Neural progenitor cell (in vitro differentiated cells): ENCODE results near the gene BNIPL. TPM values are rescaled to one million over a fixed set of nuclear protein-coding genes. Genes with fewer than 3 reads are reported as not detected.

Experiments used
- DNase-seq: peaks from one replicate; pipeline ENCODE4 v3.0.0-alpha.2; 2016; ENCODE audit warnings: low spot score
- H2AFZ ChIP-seq: fragments of 200-600 bp; sonication (generic); replicated peaks from 2 replicates; pipeline ENCODE4 v1.6.1; 2016; ENCODE audit warnings: antibody characterized with exemption
- H3F3A ChIP-seq: fragments of 200-600 bp; sonication (generic); 2 replicates; pipeline ENCODE4 v1.6.1; 2016; ENCODE audit warnings: antibody characterized with exemption, low read depth
- H3K27ac ChIP-seq: fragments of 200-600 bp; sonication (generic); 2 replicates; pipeline ENCODE4 v1.5.1; 2016; ENCODE audit warnings: mild to moderate bottlenecking
- H3K27me3 ChIP-seq: fragments of 200-600 bp; sonication (generic); 2 replicates; pipeline ENCODE4 v1.6.1; 2016; ENCODE audit warnings: mild to moderate bottlenecking, moderate library complexity
- H3K36me3 ChIP-seq: fragments of 200-600 bp; sonication (generic); 2 replicates; pipeline ENCODE4 v1.5.1; 2016
- H3K4me1 ChIP-seq: fragments of 200-600 bp; sonication (generic); 2 replicates; pipeline ENCODE4 v1.6.1; 2016; ENCODE audit warnings: mixed run types
- H3K4me2 ChIP-seq: fragments of 200-600 bp; sonication (generic); 2 replicates; pipeline ENCODE4 v1.6.1; 2016
- H3K4me3 ChIP-seq: fragments of 200-600 bp; sonication (generic); 2 replicates; pipeline ENCODE4 v1.5.1; 2016
- H3K79me2 ChIP-seq: fragments of 200-600 bp; sonication (generic); 2 replicates; pipeline ENCODE4 v1.6.1; 2016; ENCODE audit warnings: low read depth
- H3K9ac ChIP-seq: fragments of 200-600 bp; sonication (generic); 2 replicates; pipeline ENCODE4 v1.6.1; 2016
- H3K9me3 ChIP-seq: fragments of 200-600 bp; sonication (generic); 2 replicates; pipeline ENCODE4 v1.5.1; 2016; ENCODE audit warnings: low read depth
- H4K20me1 ChIP-seq: fragments of 200-600 bp; sonication (generic); 2 replicates; pipeline ENCODE4 v1.6.1; 2016; ENCODE audit warnings: low read depth
- H3K27ac Mint-ChIP-seq: 3 replicates; pipeline ENCODE4 v1.8.0; 2021; ENCODE audit warnings: mixed read lengths
- H3K27me3 Mint-ChIP-seq: 2 replicates; pipeline ENCODE4 v1.8.0; 2022; ENCODE audit warnings: low read depth, mild to moderate bottlenecking, inconsistent platforms, moderate library complexity, mixed read lengths; ENCODE audit not compliant: insufficient read depth
- H3K36me3 Mint-ChIP-seq: 3 replicates; pipeline ENCODE4 v1.8.0; 2021; ENCODE audit warnings: mixed read lengths
- H3K4me1 Mint-ChIP-seq: 3 replicates; pipeline ENCODE4 v1.8.0; 2021; ENCODE audit warnings: mixed read lengths
- H3K4me3 Mint-ChIP-seq: 3 replicates; pipeline ENCODE4 v1.8.0; 2021; ENCODE audit warnings: mild to moderate bottlenecking, moderate library complexity, mixed read lengths
- H3K9me3 Mint-ChIP-seq: 3 replicates; pipeline ENCODE4 v1.8.0; 2020; ENCODE audit warnings: mixed read lengths
- CTCF ChIP-seq: fragments of 200-600 bp; sonication (generic); IDR thresholded peaks from 2 replicates; pipeline ENCODE4 v1.5.1; 2017; ENCODE audit warnings: antibody characterized with exemption, mild to moderate bottlenecking
- EZH2 ChIP-seq: fragments of 200-600 bp; sonication (generic); IDR thresholded peaks from 2 replicates; pipeline ENCODE4 v1.6.1; 2017; ENCODE audit warnings: antibody characterized with exemption, mild to moderate bottlenecking, moderate library complexity
- EZH2phosphoT487 ChIP-seq: fragments of 200-600 bp; sonication (generic); IDR thresholded peaks from 2 replicates; pipeline ENCODE4 v1.6.1; 2017; ENCODE audit warnings: antibody characterized with exemption
- total RNA-seq: library from RNA; depleted of rRNA; stranded (reverse); fragments of >200 nt; gene quantifications from 2 replicates; pipeline ENCODE4 v1.2.3, GENCODE V29; 2015; ENCODE audit warnings: low replicate concordance

Gene BNIPL
- total RNA-seq, 1 donor from 2014 or later, result 0.97 TPM

GRCh38 chr1:150997126-150997872 is 39.1 kb upstream of the BNIPL start:
- Histone ChIP-seq H3K79me2 (no peaks in the 10 kb centered on the region), H3K4me1 (peaks cover 3% of the 10 kb centered on the region), H3K36me3 (no peaks in the 10 kb centered on the region), H3K4me2 (no peak overlapping the region), H2AFZ (no peak overlapping the region), H4K20me1 (no peaks in the 10 kb centered on the region), H3F3A (no peaks in the 10 kb centered on the region), H3K9ac (no peak overlapping the region), H3K4me3 (no peak overlapping the region), H3K27ac (no peak overlapping the region), H3K27me3 (no peaks in the 10 kb centered on the region), H3K9me3 (no peaks in the 10 kb centered on the region)
- no peaks in the 10 kb centered on the region for H3K9me3 Mint-ChIP-seq
- DNase-seq, result no peak
- no peak for TF ChIP-seq EZH2phosphoT487
- no peak for TF ChIP-seq EZH2
- no peak for TF ChIP-seq CTCF
- H3K4me1 Mint-ChIP-seq, result peaks cover 6% of the 10 kb centered on the region
- H3K27me3 Mint-ChIP-seq, result peaks cover 3% of the 10 kb centered on the region
- peaks cover 15% of the 10 kb centered on the region for H3K36me3 Mint-ChIP-seq
- H3K4me3 Mint-ChIP-seq, result no peak overlapping the region
- H3K27ac Mint-ChIP-seq, result no peak overlapping the region

GRCh38 chr1:150997949-150998348 is 38.4 kb upstream of the BNIPL start:
- Histone ChIP-seq H3K27me3 (no peaks in the 10 kb centered on the region), H3K4me3 (no peak overlapping the region), H3K4me2 (no peak overlapping the region), H3K79me2 (no peaks in the 10 kb centered on the region), H4K20me1 (no peaks in the 10 kb centered on the region), H3F3A (no peaks in the 10 kb centered on the region), H3K36me3 (no peaks in the 10 kb centered on the region), H3K27ac (no peak overlapping the region), H3K4me1 (peaks cover 3% of the 10 kb centered on the region), H2AFZ (no peak overlapping the region), H3K9ac (no peak overlapping the region), H3K9me3 (no peaks in the 10 kb centered on the region)
- DNase-seq, result no peak
- Mint-ChIP-seq H3K27me3 (peaks cover 3% of the 10 kb centered on the region), H3K36me3 (peaks cover 18% of the 10 kb centered on the region), H3K27ac (no peak overlapping the region), H3K4me3 (no peak overlapping the region), H3K9me3 (no peaks in the 10 kb centered on the region), H3K4me1 (peaks cover 10% of the 10 kb centered on the region)
- TF ChIP-seq EZH2 (no peak), EZH2phosphoT487 (no peak), CTCF (no peak)

GRCh38 chr1:150999051-150999674 is 37.2 kb upstream of the BNIPL start:
- H3K27ac Mint-ChIP-seq, result no peak overlapping the region

More at GRCh38 chr1:150999051-150999674, 37.2 kb upstream of the BNIPL start:
- H3K36me3 Mint-ChIP-seq, result peaks cover 18% of the 10 kb centered on the region
- Histone ChIP-seq H3K27ac (no peak overlapping the region), H3K9ac (no peak overlapping the region), H3K79me2 (no peaks in the 10 kb centered on the region), H3K4me3 (no peak overlapping the region), H3K36me3 (no peaks in the 10 kb centered on the region), H2AFZ (no peak overlapping the region), H3K4me2 (no peak overlapping the region), H3K9me3 (no peaks in the 10 kb centered on the region), H3K27me3 (no peaks in the 10 kb centered on the region), H3F3A (no peaks in the 10 kb centered on the region), H3K4me1 (peaks cover 3% of the 10 kb centered on the region), H4K20me1 (no peaks in the 10 kb centered on the region)
- H3K27me3 Mint-ChIP-seq, result peaks cover 3% of the 10 kb centered on the region
- no peak overlapping the region for H3K4me3 Mint-ChIP-seq
- H3K4me1 Mint-ChIP-seq, result peaks cover 12% of the 10 kb centered on the region
- DNase-seq, result no peak
- TF ChIP-seq EZH2 (no peak), EZH2phosphoT487 (no peak), CTCF (no peak)
- H3K9me3 Mint-ChIP-seq, result no peaks in the 10 kb centered on the region
